ENCODE results near the gene CD27. TPM values are rescaled to one million over a fixed set of nuclear protein-coding genes. Genes with fewer than 3 reads are reported as not detected.
A peak's percentile ranks its signal among the peaks of the same experiment; 100 is the strongest.

Gene CD27
- total and polyA plus RNA-seq, 2 of the 13 experiments (the other 11 are each of a cell fraction or from before 2014, with no cell fraction given) = 0.12 TPM; not detected in 1

DNA sequence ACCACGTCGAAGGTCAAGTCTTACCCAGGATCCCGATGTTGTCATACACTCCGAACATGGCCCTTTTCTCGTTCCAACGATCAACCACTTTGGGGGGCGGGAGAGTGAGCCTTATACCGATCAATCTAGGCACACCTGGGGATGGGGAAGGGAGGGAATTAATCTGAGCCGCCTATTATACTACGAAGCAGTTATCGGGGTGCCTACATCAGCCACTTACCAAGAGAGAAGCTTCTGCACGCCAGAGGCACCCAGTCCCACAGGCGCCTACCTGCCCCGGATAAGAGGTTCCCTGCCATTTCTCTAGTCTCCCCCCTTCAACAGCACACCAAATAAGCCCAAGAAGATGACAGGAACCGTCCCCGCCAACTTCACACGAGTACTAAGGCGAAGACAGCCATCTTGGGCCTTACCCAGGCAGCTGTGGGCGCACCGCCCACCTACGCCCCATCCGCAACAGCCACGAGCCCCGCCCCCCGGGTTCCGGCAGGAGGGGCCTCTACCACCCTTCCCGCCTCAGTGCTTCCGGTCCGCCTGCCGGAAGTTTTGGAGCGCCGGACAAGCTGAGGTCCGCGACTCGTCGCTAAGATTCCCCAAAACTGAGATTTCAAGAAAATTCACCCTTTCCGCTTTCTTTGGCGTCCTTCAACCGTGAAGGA is 48.2 kb downstream of the CD27 start, which contains the start of gene MRPL51 (continued):
- TF ChIP-seq, protein P1, sequence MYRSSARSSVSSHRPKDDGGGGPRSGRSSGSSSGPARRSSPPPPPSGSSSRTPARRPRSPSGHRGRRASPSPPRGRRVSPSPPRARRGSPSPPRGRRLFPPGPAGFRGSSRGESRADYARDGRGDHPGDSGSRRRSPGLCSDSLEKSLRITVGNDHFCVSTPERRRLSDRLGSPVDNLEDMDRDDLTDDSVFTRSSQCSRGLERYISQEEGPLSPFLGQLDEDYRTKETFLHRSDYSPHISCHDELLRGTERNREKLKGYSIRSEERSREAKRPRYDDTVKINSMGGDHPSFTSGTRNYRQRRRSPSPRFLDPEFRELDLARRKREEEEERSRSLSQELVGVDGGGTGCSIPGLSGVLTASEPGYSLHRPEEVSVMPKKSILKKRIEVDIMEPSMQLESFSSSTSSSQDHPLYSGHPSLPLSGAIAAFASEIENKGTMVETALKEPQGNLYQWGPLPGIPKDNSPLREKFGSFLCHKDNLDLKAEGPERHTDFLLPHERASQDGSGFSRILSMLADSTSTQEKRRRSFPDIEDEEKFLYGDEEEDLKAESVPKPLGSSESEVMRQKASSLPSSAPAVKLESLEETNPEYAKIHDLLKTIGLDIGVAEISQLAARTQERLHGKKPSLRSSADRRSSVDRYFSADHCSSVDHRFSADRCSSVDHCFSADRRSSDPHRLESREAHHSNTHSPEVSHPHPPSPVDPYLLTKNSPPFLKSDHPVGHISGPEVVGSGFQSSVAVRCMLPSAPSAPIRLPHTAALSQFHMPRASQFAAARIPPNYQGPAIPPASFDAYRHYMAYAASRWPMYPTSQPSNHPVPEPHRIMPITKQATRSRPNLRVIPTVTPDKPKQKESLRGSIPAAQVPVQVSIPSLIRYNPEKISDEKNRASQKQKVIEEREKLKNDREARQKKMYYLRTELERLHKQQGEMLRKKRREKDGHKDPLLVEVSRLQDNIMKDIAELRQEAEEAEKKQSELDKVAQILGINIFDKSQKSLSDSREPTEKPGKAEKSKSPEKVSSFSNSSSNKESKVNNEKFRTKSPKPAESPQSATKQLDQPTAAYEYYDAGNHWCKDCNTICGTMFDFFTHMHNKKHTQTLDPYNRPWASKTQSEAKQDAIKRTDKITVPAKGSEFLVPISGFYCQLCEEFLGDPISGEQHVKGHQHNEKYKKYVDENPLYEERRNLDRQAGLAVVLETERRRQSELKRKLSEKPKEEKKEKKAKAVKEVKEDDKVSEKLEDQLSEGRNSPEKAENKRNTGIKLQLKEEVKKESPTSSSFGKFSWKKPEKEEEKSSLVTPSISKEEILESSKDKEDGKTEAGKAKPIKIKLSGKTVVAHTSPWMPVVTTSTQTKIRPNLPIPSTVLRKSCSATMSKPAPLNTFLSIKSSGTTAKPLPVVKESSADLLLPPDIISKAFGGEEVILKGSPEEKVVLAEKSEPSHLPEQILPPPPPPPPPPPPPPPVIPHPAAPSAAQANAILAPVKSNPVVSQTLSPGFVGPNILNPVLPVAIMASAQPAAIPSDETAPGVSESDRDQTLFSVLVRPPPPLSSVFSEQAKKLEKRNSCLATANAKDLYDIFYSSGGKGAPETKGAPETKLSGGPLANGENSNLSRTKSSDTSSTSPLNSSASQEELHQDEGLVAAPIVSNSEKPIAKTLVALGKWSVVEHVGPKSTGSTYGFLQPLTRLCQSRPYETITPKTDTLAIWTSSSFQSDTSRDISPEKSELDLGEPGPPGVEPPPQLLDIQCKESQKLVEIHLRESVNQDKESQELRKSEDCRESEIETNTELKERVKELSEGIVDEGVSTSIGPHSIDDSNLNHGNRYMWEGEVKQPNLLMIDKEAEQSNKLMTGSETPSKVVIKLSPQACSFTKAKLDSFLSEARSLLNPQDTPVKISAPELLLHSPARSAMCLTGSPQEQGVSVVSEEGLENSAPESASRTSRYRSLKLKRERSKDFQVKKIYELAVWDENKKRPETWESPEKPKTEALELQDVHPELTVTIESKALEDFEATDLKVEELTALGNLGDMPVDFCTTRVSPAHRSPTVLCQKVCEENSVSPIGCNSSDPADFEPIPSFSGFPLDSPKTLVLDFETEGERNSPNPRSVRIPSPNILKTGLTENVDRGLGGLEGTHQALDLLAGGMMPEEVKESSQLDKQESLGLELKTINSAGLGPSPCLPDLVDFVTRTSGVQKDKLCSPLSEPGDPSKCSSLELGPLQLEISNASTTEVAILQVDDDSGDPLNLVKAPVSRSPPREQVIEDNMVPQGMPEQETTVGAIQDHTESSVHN (CRISPR knock-in tag; IDR thresholded peaks at IDR 0.05) = no peak
- TF ChIP-seq RFX1 (IDR thresholded peaks at IDR 0.05) (no peak), SOX6 (IDR thresholded peaks at IDR 0.05) (no peak), SOX6 (CRISPR knock-in tag; IDR thresholded peaks at IDR 0.05) (no peak), TBX3 (IDR thresholded peaks at IDR 0.05; ENCODE audit: borderline replicate concordance) (no peak), ZIK1 (CRISPR knock-in tag; IDR thresholded peaks at IDR 0.05; ENCODE audit: borderline replicate concordance, low read depth) (no peak), ZNF253 (CRISPR knock-in tag; IDR thresholded peaks at IDR 0.05; ENCODE audit: borderline replicate concordance) (no peak), DMAP1 (CRISPR knock-in tag; IDR thresholded peaks at IDR 0.05) (no peak), LCORL (IDR thresholded peaks at IDR 0.05) (no peak), LCORL (CRISPR knock-in tag; IDR thresholded peaks at IDR 0.05) (peak; percentile 51; the same call in 1 of the 2 replicates), SMAD1 (CRISPR knock-in tag; IDR thresholded peaks at IDR 0.05; ENCODE audit: borderline replicate concordance, low read depth) (no peak), EHMT2 (IDR thresholded peaks at IDR 0.05; ENCODE audit: borderline replicate concordance, low read depth, low read length) (no peak), ADNP (CRISPR knock-in tag; IDR thresholded peaks at IDR 0.05) (no peak), ARHGAP35 (CRISPR knock-in tag; IDR thresholded peaks at IDR 0.05; ENCODE audit: borderline replicate concordance) (no peak), HNRNPH1 (optimal IDR thresholded peaks at IDR 0.05; ENCODE audit: low read depth, low read length) (no peak), STAG1 (CRISPR knock-in tag; IDR thresholded peaks at IDR 0.05) (no peak)
- TF ChIP-seq, protein P2, sequence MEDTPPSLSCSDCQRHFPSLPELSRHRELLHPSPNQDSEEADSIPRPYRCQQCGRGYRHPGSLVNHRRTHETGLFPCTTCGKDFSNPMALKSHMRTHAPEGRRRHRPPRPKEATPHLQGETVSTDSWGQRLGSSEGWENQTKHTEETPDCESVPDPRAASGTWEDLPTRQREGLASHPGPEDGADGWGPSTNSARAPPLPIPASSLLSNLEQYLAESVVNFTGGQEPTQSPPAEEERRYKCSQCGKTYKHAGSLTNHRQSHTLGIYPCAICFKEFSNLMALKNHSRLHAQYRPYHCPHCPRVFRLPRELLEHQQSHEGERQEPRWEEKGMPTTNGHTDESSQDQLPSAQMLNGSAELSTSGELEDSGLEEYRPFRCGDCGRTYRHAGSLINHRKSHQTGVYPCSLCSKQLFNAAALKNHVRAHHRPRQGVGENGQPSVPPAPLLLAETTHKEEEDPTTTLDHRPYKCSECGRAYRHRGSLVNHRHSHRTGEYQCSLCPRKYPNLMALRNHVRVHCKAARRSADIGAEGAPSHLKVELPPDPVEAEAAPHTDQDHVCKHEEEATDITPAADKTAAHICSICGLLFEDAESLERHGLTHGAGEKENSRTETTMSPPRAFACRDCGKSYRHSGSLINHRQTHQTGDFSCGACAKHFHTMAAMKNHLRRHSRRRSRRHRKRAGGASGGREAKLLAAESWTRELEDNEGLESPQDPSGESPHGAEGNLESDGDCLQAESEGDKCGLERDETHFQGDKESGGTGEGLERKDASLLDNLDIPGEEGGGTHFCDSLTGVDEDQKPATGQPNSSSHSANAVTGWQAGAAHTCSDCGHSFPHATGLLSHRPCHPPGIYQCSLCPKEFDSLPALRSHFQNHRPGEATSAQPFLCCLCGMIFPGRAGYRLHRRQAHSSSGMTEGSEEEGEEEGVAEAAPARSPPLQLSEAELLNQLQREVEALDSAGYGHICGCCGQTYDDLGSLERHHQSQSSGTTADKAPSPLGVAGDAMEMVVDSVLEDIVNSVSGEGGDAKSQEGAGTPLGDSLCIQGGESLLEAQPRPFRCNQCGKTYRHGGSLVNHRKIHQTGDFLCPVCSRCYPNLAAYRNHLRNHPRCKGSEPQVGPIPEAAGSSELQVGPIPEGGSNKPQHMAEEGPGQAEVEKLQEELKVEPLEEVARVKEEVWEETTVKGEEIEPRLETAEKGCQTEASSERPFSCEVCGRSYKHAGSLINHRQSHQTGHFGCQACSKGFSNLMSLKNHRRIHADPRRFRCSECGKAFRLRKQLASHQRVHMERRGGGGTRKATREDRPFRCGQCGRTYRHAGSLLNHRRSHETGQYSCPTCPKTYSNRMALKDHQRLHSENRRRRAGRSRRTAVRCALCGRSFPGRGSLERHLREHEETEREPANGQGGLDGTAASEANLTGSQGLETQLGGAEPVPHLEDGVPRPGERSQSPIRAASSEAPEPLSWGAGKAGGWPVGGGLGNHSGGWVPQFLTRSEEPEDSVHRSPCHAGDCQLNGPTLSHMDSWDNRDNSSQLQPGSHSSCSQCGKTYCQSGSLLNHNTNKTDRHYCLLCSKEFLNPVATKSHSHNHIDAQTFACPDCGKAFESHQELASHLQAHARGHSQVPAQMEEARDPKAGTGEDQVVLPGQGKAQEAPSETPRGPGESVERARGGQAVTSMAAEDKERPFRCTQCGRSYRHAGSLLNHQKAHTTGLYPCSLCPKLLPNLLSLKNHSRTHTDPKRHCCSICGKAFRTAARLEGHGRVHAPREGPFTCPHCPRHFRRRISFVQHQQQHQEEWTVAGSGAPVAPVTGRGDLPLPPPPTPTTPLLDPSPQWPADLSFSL (CRISPR knock-in tag; IDR thresholded peaks at IDR 0.05) = no peak
